Right cardiac atrium (tissue), 5 donors: ENCODE measurements around the gene RBFA. TPM values are rescaled to one million over a fixed set of nuclear protein-coding genes. Genes with fewer than 3 reads are reported as not detected.
"Not testable (repeated sequence)": the region's sequence is repeated elsewhere in the genome, so short reads cannot be mapped to it uniquely, and the experiment has no call there.

ENCODE experiments used
- ATAC-seq, 2 donors: fragments of 200-7000 bp; cut with Tn5 transposase; one replicate each; pipeline versions ENCODE4 v1.8.0 to v1.9.1; 2020; ENCODE audit warnings: moderate library complexity in 2 of 2, mild to moderate bottlenecking in 1 of 2
- DNase-seq, 3 donors: peaks; one replicate each; pipeline ENCODE4 v3.0.0-alpha.2; 2020
- H3K27ac ChIP-seq: one replicate; pipeline ENCODE4 v1.5.1; 2013; ENCODE audit warnings: mild to moderate bottlenecking, low read length, control low read depth, moderate library complexity
- H3K27me3 ChIP-seq: one replicate; pipeline ENCODE4 v1.6.1; 2013; ENCODE audit not compliant: control insufficient read depth, insufficient read depth
- H3K4me1 ChIP-seq: one replicate; pipeline ENCODE4 v1.6.1; 2013; ENCODE audit warnings: low read length; ENCODE audit not compliant: control insufficient read depth, insufficient read depth
- H3K4me3 ChIP-seq: one replicate; pipeline ENCODE4 v1.5.1; 2013; ENCODE audit warnings: low read length, control low read depth
- H3K9me3 ChIP-seq: one replicate; pipeline ENCODE4 v1.6.1; 2013; ENCODE audit warnings: low read length; ENCODE audit not compliant: control insufficient read depth
- WGBS: extraction: QIAGEN DNeasy Blood & Tissue Kit; methylation state at CpG from one replicate; pipeline ENCODE4 v1.1.7; 2013; 5-methylcytosine and 5-hydroxymethylcytosine counted together
- intact Hi-C, 4 donors: fragments of 100-400 bp; cut with DNase I; formaldehyde crosslinking; loops; one replicate each; pipeline versions ENCODE4 v1.11.0 to v1.14.0; 2022 to 2023
- polyA plus RNA-seq: library from polyadenylated mRNA; stranded (reverse); fragments of 200-250 nt; gene quantifications from one replicate; pipeline ENCODE4 v1.2.3, GENCODE V29; 2013
- total RNA-seq, 4 donors: library from RNA; stranded (reverse); fragmentation: NEBNext Ultra II Directional; extraction: Animal tissue kit (Norgen Biotek cat#: 25700); gene quantifications; one replicate each; pipeline ENCODE4 v1.2.1, GENCODE V29; 2021
- donor health status: healthy with polysubstance abuse.
- donor health status: DM: no; HTN: yes; CAD: no.
- donor health status: DM: no; HTN: no; CAD: no.
- donor health status: DM: no; HTN: yes; CAD: no; lungs with severe emphysema.
- donor health status: DM: yes; HTN: yes; CAD: no.

Gene RBFA
- total and polyA plus RNA-seq, 5 donors, result 10.3 to 15.2 (median 13.4) TPM

DNA sequence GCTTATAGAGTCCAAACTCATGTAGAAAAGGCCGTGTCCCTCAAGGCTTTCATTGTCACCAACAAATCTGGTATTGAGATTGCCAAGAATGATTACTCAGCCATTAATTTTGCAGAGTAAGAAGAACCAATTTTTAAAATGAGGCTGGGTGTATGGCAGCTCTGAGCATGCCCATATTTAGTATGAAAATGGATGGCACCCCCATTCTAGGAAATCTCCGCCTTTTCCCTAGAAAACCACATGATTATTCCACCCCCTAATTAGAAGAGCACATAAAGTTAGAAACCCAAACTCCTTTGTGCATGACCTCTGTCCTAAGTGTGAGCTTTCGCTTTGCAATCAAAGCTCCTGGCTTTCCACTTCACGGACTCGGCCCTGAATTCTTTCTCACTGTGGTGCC lies 31.8 kb upstream of the RBFA start:
- H3K4me1 ChIP-seq, result no peaks in the 10 kb centered on the region
- no peak overlapping the region for H3K4me3 ChIP-seq
- DNase-seq (no peak), ATAC-seq (no peak)
- no peak overlapping the region for H3K27ac ChIP-seq
- intact Hi-C loops, result no loop called here
- WGBS, result 94% methylated on average over 5 of the region's 5 CpGs
- H3K27me3 ChIP-seq, result no peaks in the 10 kb centered on the region
- H3K9me3 ChIP-seq, result no peaks in the 10 kb centered on the region

DNA sequence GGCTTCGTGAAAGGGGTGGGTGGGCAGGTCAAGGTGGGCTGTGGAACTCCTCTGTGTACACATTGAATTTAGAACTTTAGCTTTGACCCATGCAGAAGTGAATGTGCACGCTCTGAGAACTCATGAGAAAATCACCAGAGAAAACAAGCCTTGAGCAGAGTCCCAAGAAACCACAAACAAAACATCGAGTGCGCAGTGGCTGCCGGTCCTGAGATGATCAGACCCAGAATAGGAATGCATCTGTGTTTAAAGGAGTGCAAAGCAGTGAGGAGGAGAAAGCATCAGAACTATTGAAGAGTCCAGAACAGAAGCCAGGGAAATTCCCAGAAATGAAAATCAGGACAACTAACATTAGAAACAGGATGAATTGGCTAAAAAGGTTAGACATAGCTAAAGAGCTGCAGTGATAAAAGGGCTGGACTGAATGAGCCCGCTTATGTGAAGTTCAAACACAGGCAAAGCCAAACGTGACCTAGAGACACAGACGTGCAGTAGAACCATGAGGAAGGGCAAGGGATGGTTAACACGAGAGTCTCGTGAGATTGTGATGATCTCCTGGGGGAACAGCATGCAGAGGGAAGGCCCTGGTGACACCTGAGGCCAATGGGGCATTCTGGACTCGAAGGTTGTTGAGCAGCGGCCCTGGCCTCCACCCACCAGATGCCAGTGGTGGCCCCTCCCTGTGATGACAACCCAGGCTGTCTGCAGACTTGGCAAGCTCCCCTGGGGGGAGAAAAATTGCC lies 29.5 kb upstream of the RBFA start:
- no peak for ATAC-seq
- WGBS, result 85% methylated on average over 12 of the region's 12 CpGs

DNA sequence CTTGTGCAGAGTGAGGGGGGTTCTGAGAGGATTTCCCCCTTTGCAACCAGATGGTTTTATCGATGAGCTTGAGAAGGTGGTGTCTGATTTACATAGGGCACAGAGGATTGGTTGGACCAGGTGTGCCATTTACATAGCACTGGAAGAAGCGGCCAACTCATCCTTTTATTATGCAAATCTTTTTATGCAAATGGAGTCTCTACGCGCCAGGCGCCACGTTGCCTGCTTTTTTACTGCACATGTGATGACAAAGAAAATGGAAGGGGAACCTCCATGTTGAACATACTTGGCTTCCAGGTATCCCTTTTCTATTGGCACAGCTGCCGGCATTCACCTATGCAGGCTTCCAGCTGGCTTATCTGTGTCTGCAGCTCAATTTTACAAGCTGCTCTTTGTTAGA lies 27.5 kb upstream of the RBFA start:
- DNase-seq (no peak), ATAC-seq (no peak)
- 84% methylated on average over 7 of the region's 7 CpGs for WGBS
- Histone ChIP-seq H3K9me3 (no peaks in the 10 kb centered on the region), H3K27ac (no peak overlapping the region), H3K4me1 (no peaks in the 10 kb centered on the region), H3K4me3 (no peak overlapping the region), H3K27me3 (no peaks in the 10 kb centered on the region)
- intact Hi-C loops, result no loop called here

More for the DNA sequence above, 29.5 kb upstream of the RBFA start:
- Histone ChIP-seq H3K27ac (no peak overlapping the region), H3K27me3 (no peaks in the 10 kb centered on the region), H3K4me3 (no peak overlapping the region), H3K4me1 (no peaks in the 10 kb centered on the region), H3K9me3 (no peaks in the 10 kb centered on the region)
- no peak for DNase-seq
- intact Hi-C loops, result no loop called here

DNA sequence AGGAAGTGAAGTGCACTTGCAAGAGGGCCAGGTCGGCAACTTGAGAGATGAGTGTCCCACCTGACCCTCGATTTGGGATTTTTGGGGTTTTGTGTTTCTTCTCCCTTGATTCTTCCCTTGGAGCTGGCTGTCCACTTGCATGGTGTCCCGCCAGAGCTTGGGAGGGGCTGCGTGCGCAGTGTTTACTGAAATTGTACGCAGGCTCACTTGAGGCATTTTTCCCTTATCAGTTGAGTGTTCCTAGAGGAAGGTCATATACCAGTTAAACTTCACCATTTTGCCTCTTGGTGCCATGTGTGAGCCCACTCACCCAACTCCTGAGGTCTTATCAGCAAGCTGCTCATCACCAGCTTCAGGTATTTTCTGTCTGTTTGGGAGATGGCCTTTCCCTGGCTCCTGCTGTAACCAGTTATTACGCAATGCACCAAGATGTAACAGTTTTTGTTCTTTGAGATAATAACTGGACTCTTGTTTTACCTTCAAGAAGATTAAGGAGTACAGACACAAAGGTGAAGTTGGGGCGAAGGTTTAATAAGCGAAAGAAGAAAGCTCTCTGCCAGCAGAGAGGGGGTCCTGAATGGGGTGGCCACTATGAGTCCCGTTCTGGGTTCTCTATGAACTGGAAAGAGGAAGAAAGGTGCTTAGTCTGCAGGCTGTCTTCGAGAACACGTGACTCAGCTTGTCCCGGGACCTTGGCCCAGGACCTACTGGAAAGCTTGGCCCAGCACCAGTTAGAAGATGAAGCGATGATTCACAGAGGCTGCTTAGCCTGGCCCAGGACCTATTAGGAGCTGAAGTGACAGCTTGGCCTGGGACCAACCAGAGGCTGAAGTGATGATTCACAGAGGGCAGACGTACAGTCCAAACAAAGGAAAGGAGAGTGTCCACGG lies 24.3 kb upstream of the RBFA start:
- H3K27me3 ChIP-seq, result no peaks in the 10 kb centered on the region
- WGBS, result 66% methylated on average over 16 of the region's 16 CpGs
- H3K27ac ChIP-seq, result peak overlapping the region; percentile 78
- peak; percentile 79 to 83 (median 80) for DNase-seq
- H3K4me3 ChIP-seq, result no peak overlapping the region
- H3K9me3 ChIP-seq, result no peaks in the 10 kb centered on the region
- no peaks in the 10 kb centered on the region for H3K4me1 ChIP-seq
- intact Hi-C loops, result loop anchor here in 1 of 4 donors (2.0 kb wide), 1 partner anchor 23 kb away; no protein-coding TSS in a partner anchor
- peak; percentile 97 for ATAC-seq

DNA sequence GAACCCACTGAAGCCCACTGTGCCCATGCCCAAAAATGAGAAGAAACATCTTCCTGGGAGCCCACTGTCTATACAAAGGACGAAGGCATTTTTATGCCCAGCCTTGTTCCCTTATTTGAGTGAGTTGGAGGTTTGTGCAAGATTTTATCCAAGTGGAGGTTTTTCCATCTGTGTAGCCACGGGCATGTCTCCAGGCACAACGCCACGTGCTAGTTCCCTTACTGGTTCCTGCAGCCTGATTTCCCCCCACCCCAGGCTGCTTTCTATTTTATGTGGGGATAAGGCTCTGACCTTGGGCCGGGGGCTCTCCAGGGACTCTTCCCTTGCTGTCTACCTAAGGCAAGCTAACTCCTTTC lies 23.7 kb upstream of the RBFA start:
- intact Hi-C loops, result no loop called here
- Histone ChIP-seq H3K9me3 (no peaks in the 10 kb centered on the region), H3K27ac (peak overlapping the region; percentile 78), H3K4me3 (no peak overlapping the region), H3K27me3 (no peaks in the 10 kb centered on the region), H3K4me1 (no peaks in the 10 kb centered on the region)
- DNase-seq (no peak), ATAC-seq (peak; percentile 49)
- 73% methylated on average over 5 of the region's 5 CpGs for WGBS

DNA sequence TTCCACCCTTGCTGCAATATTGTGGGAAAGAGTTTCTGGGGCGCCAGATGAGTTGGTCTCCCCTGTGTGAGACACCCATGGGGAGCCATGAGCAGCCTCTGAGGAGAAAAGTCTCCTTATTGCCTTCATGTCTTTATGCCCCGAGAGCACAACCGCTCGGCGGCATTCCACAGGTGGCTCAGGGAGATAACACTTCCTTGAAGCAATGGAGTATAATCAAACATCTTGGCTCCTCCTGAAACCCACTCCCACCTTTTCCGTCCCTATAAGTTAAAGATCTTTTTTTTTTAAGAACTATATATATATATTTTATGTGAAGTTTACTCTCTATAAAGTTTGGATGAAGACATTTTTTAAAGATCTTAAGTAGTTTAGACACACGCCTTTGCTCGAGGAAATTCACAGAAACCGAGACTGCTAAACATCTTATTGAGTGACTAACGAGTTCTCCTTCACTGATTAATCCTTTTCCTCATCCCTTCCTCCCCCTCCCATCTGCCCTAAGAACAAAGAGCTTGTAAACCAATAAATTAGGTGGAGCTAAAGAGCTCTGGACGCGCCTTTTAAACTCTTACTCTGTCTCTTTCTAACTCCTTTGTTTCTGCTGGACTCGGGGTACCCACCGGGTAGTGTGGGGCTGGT lies 22.6 kb upstream of the RBFA start:
- H3K4me3 ChIP-seq, ATAC-seq, H3K27me3 ChIP-seq, H3K9me3 ChIP-seq, DNase-seq, H3K27ac ChIP-seq, H3K4me1 ChIP-seq, intact Hi-C loops: not testable (repeated sequence)
- 94% methylated on average over 14 of the region's 14 CpGs for WGBS

DNA sequence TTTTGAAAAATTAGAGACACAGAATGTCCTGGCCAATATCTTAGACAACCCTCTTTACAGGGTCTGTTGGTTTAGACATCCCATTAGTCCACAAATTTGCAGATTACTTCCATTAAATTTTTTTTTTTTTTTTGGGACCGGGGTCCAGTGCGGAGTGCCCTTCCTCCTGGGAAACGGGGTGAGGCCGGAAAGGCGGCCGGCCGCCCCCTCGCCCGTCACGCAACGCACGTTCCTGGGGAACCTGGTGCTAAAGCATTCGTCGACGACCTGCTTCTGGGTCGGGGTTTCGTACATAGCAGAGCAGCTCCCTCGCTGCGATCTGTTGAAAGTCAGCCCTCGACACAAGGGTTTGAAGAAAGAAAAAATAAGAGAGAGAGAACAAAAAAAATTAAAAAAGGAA lies 21.5 kb upstream of the RBFA start:
- WGBS, result 98% methylated on average over 20 of the region's 20 CpGs
- DNase-seq (no peak), ATAC-seq (no peak)
- no peak overlapping the region for H3K4me3 ChIP-seq
- intact Hi-C loops, result no loop called here
- no peaks in the 10 kb centered on the region for H3K4me1 ChIP-seq
- H3K27me3 ChIP-seq, result no peaks in the 10 kb centered on the region
- H3K9me3 ChIP-seq, result no peaks in the 10 kb centered on the region
- H3K27ac ChIP-seq, result no peak overlapping the region

DNA sequence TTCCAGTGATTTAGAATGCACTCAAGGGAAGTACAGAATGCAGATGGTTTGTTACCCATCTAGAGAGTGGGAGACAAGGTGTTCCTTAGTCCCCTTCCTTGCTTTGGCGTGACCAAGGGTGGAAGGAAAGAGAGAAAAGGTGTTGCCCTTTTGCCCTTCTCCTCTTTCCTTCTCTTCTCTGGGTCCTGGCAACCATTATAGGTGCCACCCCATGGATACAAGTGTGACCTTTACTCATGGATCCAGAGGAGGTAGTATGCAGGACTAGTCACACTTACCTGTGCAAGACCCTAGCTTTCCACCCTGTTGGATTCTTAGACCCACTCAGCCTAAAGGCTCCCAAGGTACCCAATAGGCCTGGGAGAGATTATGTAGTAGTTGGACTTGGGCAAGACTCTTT lies 11.6 kb upstream of the RBFA start:
- 55% methylated on average over 1 of the region's 1 CpG for WGBS
- Histone ChIP-seq H3K27me3 (no peaks in the 10 kb centered on the region), H3K27ac (no peak overlapping the region), H3K9me3 (peaks cover 14% of the 10 kb centered on the region), H3K4me3 (no peak overlapping the region), H3K4me1 (no peaks in the 10 kb centered on the region)
- DNase-seq (no peak), ATAC-seq (no peak)
- intact Hi-C loops, result no loop called here

DNA sequence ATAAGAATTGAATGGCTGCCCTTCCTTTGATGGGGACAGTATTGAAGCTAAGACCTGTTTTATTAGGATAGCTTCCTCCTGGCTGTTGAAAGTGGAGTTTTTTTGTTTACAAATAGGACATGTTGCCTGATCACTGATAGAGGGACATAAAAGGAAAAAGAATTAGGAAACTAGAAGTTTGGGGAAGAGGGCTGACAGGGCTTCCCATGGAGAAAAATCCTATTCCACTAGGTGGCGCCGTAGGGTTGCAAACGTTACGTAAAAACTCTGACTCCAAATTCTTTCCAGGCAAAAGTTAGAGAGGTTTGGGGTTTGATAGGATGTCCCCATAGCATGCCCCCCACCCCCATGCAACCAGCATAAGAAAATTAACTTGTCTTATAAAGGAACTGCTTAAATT lies 11.1 kb upstream of the RBFA start:
- Histone ChIP-seq H3K27ac (no peak overlapping the region), H3K4me1 (no peaks in the 10 kb centered on the region), H3K4me3 (no peak overlapping the region), H3K27me3 (no peaks in the 10 kb centered on the region), H3K9me3 (peaks cover 14% of the 10 kb centered on the region)
- 47% methylated on average over 4 of the region's 4 CpGs for WGBS
- intact Hi-C loops, result no loop called here
- no peak for DNase-seq
- no peak for ATAC-seq

DNA sequence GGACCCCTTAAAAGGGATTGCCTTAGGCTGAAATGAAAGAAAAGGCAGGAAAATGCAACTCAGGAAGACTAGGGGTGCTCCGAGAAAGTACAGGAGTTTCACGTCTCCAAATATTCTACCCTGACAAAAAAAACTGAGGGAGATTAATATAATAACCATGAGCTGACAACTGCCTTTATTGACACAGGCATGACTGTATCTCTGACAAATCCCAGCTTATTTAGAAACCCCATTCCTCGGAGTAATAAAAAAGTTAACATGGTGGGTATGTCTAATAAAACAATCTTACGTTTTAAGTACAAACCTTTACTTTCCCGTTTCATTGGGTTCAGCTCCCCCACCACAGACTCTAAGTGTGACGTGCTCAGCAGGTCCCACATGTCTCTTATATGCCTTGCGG lies 7.9 kb upstream of the RBFA start:
- Histone ChIP-seq H3K9me3 (peaks cover 14% of the 10 kb centered on the region), H3K4me1 (no peaks in the 10 kb centered on the region), H3K27ac (no peak overlapping the region), H3K4me3 (no peak overlapping the region), H3K27me3 (no peaks in the 10 kb centered on the region)
- no peak for ATAC-seq
- whole genome bisulfite sequencing, result 95% methylated on average over 7 of the region's 7 CpGs
- intact Hi-C loops, result no loop called here
- no peak for DNase-seq

DNA sequence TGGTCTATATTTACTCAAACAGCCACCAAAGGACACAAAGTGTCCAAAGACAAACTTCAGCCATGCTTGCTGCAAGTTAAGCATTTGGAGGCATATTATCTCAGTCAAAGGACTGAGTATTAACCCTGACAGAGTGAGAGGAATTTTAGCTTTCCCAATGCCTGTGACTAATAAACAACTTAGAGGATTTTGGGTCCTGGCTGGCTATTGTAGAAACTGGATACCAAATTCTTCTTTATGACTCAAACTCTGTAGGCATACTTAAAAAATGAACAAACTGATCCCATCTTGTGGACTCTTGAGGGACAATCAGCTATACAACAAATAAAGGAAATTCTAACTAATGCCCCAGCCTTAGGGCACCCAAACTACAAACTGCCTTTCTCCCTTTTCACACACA lies 6.5 kb upstream of the RBFA start:
- H3K4me1 ChIP-seq, H3K27me3 ChIP-seq, H3K9me3 ChIP-seq, intact Hi-C loops, DNase-seq, ATAC-seq, H3K27ac ChIP-seq, H3K4me3 ChIP-seq: not testable (repeated sequence)
